ENCODE data around the gene PRKAR2B. TPM values are rescaled to one million over a fixed set of nuclear protein-coding genes. Genes with fewer than 3 reads are reported as not detected.

Gene PRKAR2B
- total and polyA plus RNA-seq, 2 of the 4 experiments (the other 2 are of a cell fraction) = 3.0 to 3.1 TPM

DNA sequence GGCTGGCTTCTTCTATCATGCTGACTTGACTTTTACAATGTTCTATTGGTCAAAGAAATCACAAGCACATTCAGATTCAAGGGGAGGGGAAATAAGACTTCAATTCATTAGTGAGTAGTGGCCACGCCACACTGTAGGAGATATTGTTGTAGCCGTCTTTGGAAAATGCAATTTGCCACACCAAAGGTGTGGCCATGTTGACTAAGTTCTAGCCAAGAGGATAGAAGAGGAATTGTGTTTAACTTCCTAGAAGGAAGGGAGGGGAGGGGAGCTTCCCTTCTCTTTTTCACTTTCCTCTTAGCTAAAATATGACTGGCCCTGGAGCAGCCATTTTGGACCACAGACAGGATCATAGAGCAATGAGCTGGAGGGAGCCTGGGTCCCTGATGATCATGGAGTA is 3.4 kb upstream of the PRKAR2B start:
- no TSS peak for BruUV-seq (replicated peaks)
- intact Hi-C loops (cut with micrococcal nuclease) = loop anchor here (10.0 kb wide), 1 partner anchor 866 kb away; no protein-coding TSS in a partner anchor
- H4K91ac ChIP-seq (ENCODE audit: insufficient read depth, low read depth, low read length) = no peak overlapping the region

More for the DNA sequence above, 3.4 kb upstream of the PRKAR2B start:
- H4K5ac ChIP-seq (ENCODE audit: low read depth, low read length) = no peak overlapping the region
- no peak overlapping the region for H3K4me2 ChIP-seq (ENCODE audit: low read depth, low read length)
- no peak overlapping the region for H2BK20ac ChIP-seq (ENCODE audit: low read depth, low read length)
- 0 out of 2 replicates have a peak overlapping the region, but pooled peaks have one; percentile 29 for H3K23ac ChIP-seq (ENCODE audit: low read depth, low read length)
- H3K36me3 ChIP-seq (ENCODE audit: control insufficient read depth, insufficient read depth, low read length) = no peaks in the 10 kb centered on the region
- no peak overlapping the region for H3K4me3 ChIP-seq (ENCODE audit: insufficient read depth, low read depth, low read length)
- H3K14ac ChIP-seq (replicated peaks; ENCODE audit: low read depth, low read length) = no peak overlapping the region
- no peaks in the 10 kb centered on the region for H4K20me1 ChIP-seq (ENCODE audit: insufficient read depth, low read length)
- in situ Hi-C loops (cut with MboI; ENCODE audit: low sequenced_read_pairs) (no loop called here), dilution Hi-C loops (cut with HindIII; ENCODE audit: low sequenced_read_pairs, unreplicated experiment) (no loop called here)
- H3K9ac ChIP-seq (ENCODE audit: low read depth, low read length) = no peak overlapping the region
- no peak overlapping the region for H3K18ac ChIP-seq (ENCODE audit: low read depth, low read length)
- no peak overlapping the region for H3K4ac ChIP-seq (ENCODE audit: low read depth, low read length)
- no peak overlapping the region for H3K27ac ChIP-seq (ENCODE audit: insufficient read depth, low read length)
- no peaks in the 10 kb centered on the region; the same call in 1 of the 2 replicates for H3K9me1 ChIP-seq (ENCODE audit: insufficient read depth, low read length)
- no peak overlapping the region for H2BK15ac ChIP-seq (ENCODE audit: low read depth, low read length)
- H2BK120ac ChIP-seq (ENCODE audit: low read depth, low read length) = no peak overlapping the region
- ChIA-PET POLR2A (ENCODE audit: unreplicated experiment) (no interaction called here), CTCF (no interaction called here)
- H3K4me1 ChIP-seq (ENCODE audit: control insufficient read depth, insufficient read depth, low read length) = peaks cover 2% of the 10 kb centered on the region; the same call in 1 of the 2 replicates
- 0 out of 2 replicates have a peak overlapping the region, but pooled peaks have one; percentile 0 for H2AK5ac ChIP-seq (ENCODE audit: low read depth, low read length)
- TF ChIP-seq CEBPB (IDR thresholded peaks at IDR 0.05; ENCODE audit: low read depth, low read length) = no peak
- no peak for TF ChIP-seq RCOR1 (IDR thresholded peaks at IDR 0.05; ENCODE audit: insufficient replicate concordance, low read length)
- no peak for TF ChIP-seq MAFK (IDR thresholded peaks at IDR 0.05; ENCODE audit: low read depth, low read length)
- no peak for TF ChIP-seq MAZ (IDR thresholded peaks at IDR 0.05; ENCODE audit: borderline replicate concordance, low read depth, low read length)
- TF ChIP-seq BHLHE40 (IDR thresholded peaks at IDR 0.05; ENCODE audit: low read depth, low read length) = no peak
- TF ChIP-seq, protein P1, sequence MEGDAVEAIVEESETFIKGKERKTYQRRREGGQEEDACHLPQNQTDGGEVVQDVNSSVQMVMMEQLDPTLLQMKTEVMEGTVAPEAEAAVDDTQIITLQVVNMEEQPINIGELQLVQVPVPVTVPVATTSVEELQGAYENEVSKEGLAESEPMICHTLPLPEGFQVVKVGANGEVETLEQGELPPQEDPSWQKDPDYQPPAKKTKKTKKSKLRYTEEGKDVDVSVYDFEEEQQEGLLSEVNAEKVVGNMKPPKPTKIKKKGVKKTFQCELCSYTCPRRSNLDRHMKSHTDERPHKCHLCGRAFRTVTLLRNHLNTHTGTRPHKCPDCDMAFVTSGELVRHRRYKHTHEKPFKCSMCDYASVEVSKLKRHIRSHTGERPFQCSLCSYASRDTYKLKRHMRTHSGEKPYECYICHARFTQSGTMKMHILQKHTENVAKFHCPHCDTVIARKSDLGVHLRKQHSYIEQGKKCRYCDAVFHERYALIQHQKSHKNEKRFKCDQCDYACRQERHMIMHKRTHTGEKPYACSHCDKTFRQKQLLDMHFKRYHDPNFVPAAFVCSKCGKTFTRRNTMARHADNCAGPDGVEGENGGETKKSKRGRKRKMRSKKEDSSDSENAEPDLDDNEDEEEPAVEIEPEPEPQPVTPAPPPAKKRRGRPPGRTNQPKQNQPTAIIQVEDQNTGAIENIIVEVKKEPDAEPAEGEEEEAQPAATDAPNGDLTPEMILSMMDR (conservative IDR thresholded peaks at IDR 0.05; ENCODE audit: low read depth, low read length) = no peak
- no peak for TF ChIP-seq FOS (IDR thresholded peaks at IDR 0.05; ENCODE audit: low read depth, low read length)
- no peak for TF ChIP-seq NFE2L2 (IDR thresholded peaks at IDR 0.05; ENCODE audit: low read depth, low read length)
- TF ChIP-seq RFX5 (IDR thresholded peaks at IDR 0.05; ENCODE audit: low read depth, low read length) = no peak
- TF ChIP-seq POLR2A (IDR thresholded peaks at IDR 0.05; ENCODE audit: low read depth, low read length) = no peak
- TF ChIP-seq RAD21 (IDR thresholded peaks at IDR 0.05; ENCODE audit: low read length) = no peak
- TF ChIP-seq, protein P2, sequence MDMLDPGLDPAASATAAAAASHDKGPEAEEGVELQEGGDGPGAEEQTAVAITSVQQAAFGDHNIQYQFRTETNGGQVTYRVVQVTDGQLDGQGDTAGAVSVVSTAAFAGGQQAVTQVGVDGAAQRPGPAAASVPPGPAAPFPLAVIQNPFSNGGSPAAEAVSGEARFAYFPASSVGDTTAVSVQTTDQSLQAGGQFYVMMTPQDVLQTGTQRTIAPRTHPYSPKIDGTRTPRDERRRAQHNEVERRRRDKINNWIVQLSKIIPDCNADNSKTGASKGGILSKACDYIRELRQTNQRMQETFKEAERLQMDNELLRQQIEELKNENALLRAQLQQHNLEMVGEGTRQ (IDR thresholded peaks at IDR 0.05; ENCODE audit: low read depth, low read length) = no peak
- no peak for TF ChIP-seq MXI1 (IDR thresholded peaks at IDR 0.05; ENCODE audit: borderline replicate concordance, low read depth, low read length)
- no peak for TF ChIP-seq CHD1 (IDR thresholded peaks at IDR 0.05; ENCODE audit: low read depth, low read length)
- TF ChIP-seq SMC3 (IDR thresholded peaks at IDR 0.05; ENCODE audit: low read depth, low read length) = no peak
- TF ChIP-seq ELK1 (IDR thresholded peaks at IDR 0.05; ENCODE audit: borderline replicate concordance, low read depth, low read length) = no peak
- ATAC-seq (ENCODE audit: low read depth) (no peak), DNase-seq (no peak)
- H2BK5ac ChIP-seq (ENCODE audit: low read depth, low read length, poor library complexity, severe bottlenecking) = no peak overlapping the region
- WGBS, 2 experiments (ENCODE audit: extremely low coverage in 2 of 2, insufficient read length in 1 of 2) = no CpG with 5 or more reads among the region's 2 CpGs
- no peaks in the 10 kb centered on the region; a peak in 1 of 4 replicates for H3K79me1 ChIP-seq (ENCODE audit: low read depth in 1 of 2, low read length in 2 of 2)
- H4K8ac ChIP-seq (ENCODE audit: low read depth in 2 of 2, low read length in 2 of 2) = no peak overlapping the region
- no peaks in the 10 kb centered on the region for H3K9me3 ChIP-seq (ENCODE audit: control insufficient read depth, insufficient read depth, low read length)
- H3K27me3 ChIP-seq (ENCODE audit: control insufficient read depth, insufficient read depth, low read length) = no peaks in the 10 kb centered on the region
- no peak overlapping the region for H2AK9ac ChIP-seq (replicated peaks; ENCODE audit: low read depth, low read length, poor library complexity)
- no peak overlapping the region for H2AFZ ChIP-seq (replicated peaks; ENCODE audit: low read length, poor library complexity)
- H3K56ac ChIP-seq (ENCODE audit: extremely low read depth, insufficient read depth, low read length) = no peak overlapping the region

Data from IMR-90 (cell line).